Erythroblast (primary cell): ENCODE results near the gene AFDN.

Experiments
- GATA1 ChIP-seq: IDR thresholded peaks from 2 replicates; pipeline ENCODE4 v1.6.1; 2011; ENCODE audit warnings: low read depth, mild to moderate bottlenecking, control low read depth, low read length, moderate library complexity
- POLR2A ChIP-seq: IDR thresholded peaks from 2 replicates; pipeline ENCODE4 v1.6.1; 2011; ENCODE audit warnings: mild to moderate bottlenecking, low read length

DNA sequence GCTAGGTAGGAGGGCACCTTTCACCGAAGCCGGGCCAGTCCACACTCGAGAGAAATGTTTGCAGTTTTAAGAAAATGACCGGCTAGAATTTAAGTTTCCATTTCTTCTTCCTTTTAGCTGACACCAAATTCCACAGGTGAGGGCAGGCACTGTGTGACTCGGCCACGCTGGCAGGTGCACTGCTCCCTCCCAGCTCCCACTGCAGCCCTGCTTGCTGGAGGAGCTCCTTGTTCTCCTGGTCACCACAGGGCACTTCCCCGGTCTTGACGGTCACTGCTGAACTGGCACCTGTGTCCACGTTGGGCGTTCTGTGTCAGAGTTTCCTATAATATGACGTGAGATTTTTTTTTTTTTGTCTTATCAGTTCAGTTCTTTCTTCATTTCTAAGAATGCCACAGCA, 167.1 kb downstream of the AFDN start:
- TF ChIP-seq POLR2A = no peak
- no peak for TF ChIP-seq GATA1
